ENCODE data around the gene ULK4. TPM values are rescaled to one million over a fixed set of nuclear protein-coding genes. Genes with fewer than 3 reads are reported as not detected.

The ULK4 gene
- total RNA-seq, 4 donors from 2014 or later: 2.0 to 3.0 (median 2.3) TPM

- DNase-seq: no peak
- H3K4me1 ChIP-seq: no peaks in the 10 kb centered on the region
- H3K27me3 ChIP-seq: no peaks in the 10 kb centered on the region
- ATAC-seq: no peak
- TF ChIP-seq, protein P1, sequence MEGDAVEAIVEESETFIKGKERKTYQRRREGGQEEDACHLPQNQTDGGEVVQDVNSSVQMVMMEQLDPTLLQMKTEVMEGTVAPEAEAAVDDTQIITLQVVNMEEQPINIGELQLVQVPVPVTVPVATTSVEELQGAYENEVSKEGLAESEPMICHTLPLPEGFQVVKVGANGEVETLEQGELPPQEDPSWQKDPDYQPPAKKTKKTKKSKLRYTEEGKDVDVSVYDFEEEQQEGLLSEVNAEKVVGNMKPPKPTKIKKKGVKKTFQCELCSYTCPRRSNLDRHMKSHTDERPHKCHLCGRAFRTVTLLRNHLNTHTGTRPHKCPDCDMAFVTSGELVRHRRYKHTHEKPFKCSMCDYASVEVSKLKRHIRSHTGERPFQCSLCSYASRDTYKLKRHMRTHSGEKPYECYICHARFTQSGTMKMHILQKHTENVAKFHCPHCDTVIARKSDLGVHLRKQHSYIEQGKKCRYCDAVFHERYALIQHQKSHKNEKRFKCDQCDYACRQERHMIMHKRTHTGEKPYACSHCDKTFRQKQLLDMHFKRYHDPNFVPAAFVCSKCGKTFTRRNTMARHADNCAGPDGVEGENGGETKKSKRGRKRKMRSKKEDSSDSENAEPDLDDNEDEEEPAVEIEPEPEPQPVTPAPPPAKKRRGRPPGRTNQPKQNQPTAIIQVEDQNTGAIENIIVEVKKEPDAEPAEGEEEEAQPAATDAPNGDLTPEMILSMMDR (IDR thresholded peaks at IDR 0.05 in 4 of 5, conservative IDR thresholded peaks at IDR 0.05 in 1 of 5): no peak
- TF ChIP-seq POLR2A (IDR thresholded peaks at IDR 0.05): no peak
- no peak overlapping the region for H3K4me3 ChIP-seq
- H3K36me3 ChIP-seq: no peaks in the 10 kb centered on the region
- no peak overlapping the region for H3K27ac ChIP-seq
- no peaks in the 10 kb centered on the region for H3K9me3 ChIP-seq
- intact Hi-C loops (cut with DNase I; ENCODE audit: low total_unique reads) (no loop called here), in situ Hi-C loops (cut with MboI; ENCODE audit: low sequenced_read_pairs in 4 of 4) (no loop called here)
Measured at GRCh38 chr3:41441139-41441538, 520.8 kb downstream of the ULK4 start.

- in situ Hi-C loops (cut with MboI; ENCODE audit: low sequenced_read_pairs in 4 of 4): no loop called here
- no peak for ATAC-seq
- Histone ChIP-seq H3K9me3 (no peaks in the 10 kb centered on the region), H3K27ac (no peak overlapping the region), H3K27me3 (no peaks in the 10 kb centered on the region), H3K4me1 (no peaks in the 10 kb centered on the region), H3K4me3 (no peak overlapping the region), H3K36me3 (no peaks in the 10 kb centered on the region)
- TF ChIP-seq POLR2A (IDR thresholded peaks at IDR 0.05): no peak
- TF ChIP-seq, protein P1 (IDR thresholded peaks at IDR 0.05 in 4 of 5, conservative IDR thresholded peaks at IDR 0.05 in 1 of 5): no peak
- no peak for DNase-seq
- intact Hi-C loops (cut with DNase I; ENCODE audit: low total_unique reads): no loop called here
Measured at GRCh38 chr3:41436983-41437382, 524.9 kb downstream of the ULK4 start.

DNA sequence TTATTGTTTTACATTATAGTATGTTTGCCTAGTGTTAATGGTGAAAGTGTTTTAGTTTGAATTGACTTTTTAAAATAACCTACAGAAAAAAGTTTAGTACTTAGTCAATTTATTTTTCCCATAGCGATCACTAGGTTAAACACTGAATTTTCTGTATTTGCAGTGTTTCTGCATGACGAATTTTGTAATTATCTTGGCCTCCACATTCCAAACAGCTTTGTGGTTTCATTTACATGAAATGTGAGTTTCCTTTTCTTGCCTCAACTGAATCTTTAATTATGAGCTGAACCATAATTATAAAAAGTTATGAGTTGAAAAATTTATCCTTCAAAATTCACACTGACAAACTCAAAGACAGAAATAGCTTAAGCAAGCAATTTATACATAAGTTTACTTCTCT, 527.1 kb downstream of the ULK4 start:
- in situ Hi-C loops (cut with MboI; ENCODE audit: low sequenced_read_pairs in 4 of 4) (no loop called here), intact Hi-C loops (cut with DNase I; ENCODE audit: low total_unique reads) (no loop called here)
- no peak overlapping the region for H3K27ac ChIP-seq
- DNase-seq (no peak), ATAC-seq (no peak)
- H3K9me3 ChIP-seq: no peaks in the 10 kb centered on the region
- no peaks in the 10 kb centered on the region for H3K27me3 ChIP-seq
- no peaks in the 10 kb centered on the region for H3K4me1 ChIP-seq
- no peaks in the 10 kb centered on the region for H3K36me3 ChIP-seq
- TF ChIP-seq POLR2A (IDR thresholded peaks at IDR 0.05): no peak
- TF ChIP-seq, protein P1 (IDR thresholded peaks at IDR 0.05 in 4 of 5, conservative IDR thresholded peaks at IDR 0.05 in 1 of 5): no peak
- no peak overlapping the region for H3K4me3 ChIP-seq

DNA sequence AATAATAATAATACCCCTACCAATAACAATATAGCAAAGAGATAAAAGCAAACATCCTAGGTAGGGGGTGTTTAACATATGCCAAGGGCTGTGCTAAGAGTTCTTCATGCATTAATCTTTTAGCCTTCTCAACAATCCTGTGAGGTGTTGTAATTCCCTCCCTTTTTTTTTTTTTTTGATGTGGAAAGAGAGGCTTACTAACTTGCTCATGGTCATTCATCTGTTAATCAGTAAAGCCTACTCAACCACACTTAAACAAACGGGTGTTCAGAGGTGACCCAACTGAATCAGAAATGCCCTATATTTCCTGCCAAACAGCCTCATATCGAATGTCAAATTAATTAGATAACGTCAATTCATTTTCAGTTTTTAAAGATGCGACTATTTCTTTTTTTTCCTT, 530.5 kb downstream of the ULK4 start:
- no peaks in the 10 kb centered on the region for H3K27me3 ChIP-seq
- H3K27ac ChIP-seq: no peak overlapping the region
- no peak for TF ChIP-seq POLR2A (IDR thresholded peaks at IDR 0.05)
- TF ChIP-seq, protein P1 (IDR thresholded peaks at IDR 0.05 in 4 of 5, conservative IDR thresholded peaks at IDR 0.05 in 1 of 5): no peak
- ATAC-seq (no peak), DNase-seq (no peak)
- peaks cover 0 to 7% (median 0%) of the 10 kb centered on the region in 3 donors for H3K9me3 ChIP-seq
- intact Hi-C loops (cut with DNase I; ENCODE audit: low total_unique reads): no loop called here
- no peak overlapping the region for H3K4me3 ChIP-seq
- in situ Hi-C loops (cut with MboI; ENCODE audit: low sequenced_read_pairs in 4 of 4): no loop called here
- H3K4me1 ChIP-seq: no peaks in the 10 kb centered on the region
- H3K36me3 ChIP-seq: no peaks in the 10 kb centered on the region

DNA sequence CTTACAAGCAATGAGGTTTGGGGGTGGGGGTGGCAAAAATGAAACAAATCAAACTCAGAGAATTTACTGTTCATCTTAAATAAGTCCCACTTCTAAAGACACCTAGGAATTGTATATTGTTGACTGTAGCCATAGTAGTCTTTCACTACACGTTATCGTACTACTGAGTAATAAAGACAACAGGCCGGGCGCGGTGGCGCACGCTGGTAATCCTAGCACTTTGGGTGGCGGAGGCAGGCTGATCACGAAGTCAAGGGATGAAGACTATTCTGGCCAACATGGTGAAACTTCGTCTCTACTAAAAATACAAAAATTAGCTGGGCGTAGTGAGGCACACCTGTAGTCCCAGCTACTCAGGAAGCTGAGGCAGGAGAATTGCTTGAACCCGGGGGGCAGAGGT, 531.0 kb downstream of the ULK4 start:
- ATAC-seq: no peak
- intact Hi-C loops (cut with DNase I; ENCODE audit: low total_unique reads): no loop called here

More for the DNA sequence above, 531.0 kb downstream of the ULK4 start:
- in situ Hi-C loops (cut with MboI; ENCODE audit: low sequenced_read_pairs in 4 of 4): no loop called here
- no peaks in the 10 kb centered on the region for H3K4me1 ChIP-seq
- H3K27me3 ChIP-seq: no peaks in the 10 kb centered on the region
- H3K36me3 ChIP-seq: no peaks in the 10 kb centered on the region
- no peak overlapping the region for H3K27ac ChIP-seq
- no peak for DNase-seq
- TF ChIP-seq, protein P1 (IDR thresholded peaks at IDR 0.05 in 4 of 5, conservative IDR thresholded peaks at IDR 0.05 in 1 of 5): no peak
- TF ChIP-seq POLR2A (IDR thresholded peaks at IDR 0.05): no peak
- H3K9me3 ChIP-seq: peaks cover 0 to 7% (median 0%) of the 10 kb centered on the region in 3 donors
- no peak overlapping the region for H3K4me3 ChIP-seq

Measured in gastrocnemius medialis (tissue), 4 donors.